HTERT RPE-1 (cell line): ENCODE data around the gene MSH2.

ENCODE experiments used
- in situ Hi-C: fragments of 300-500 bp; cut with MboI; formaldehyde crosslinking; loops from 4 replicates; pipeline ENCODE4 v1.14.3; 2020; ENCODE audit warnings: low sequenced_read_pairs

MSH2 gene

DNA sequence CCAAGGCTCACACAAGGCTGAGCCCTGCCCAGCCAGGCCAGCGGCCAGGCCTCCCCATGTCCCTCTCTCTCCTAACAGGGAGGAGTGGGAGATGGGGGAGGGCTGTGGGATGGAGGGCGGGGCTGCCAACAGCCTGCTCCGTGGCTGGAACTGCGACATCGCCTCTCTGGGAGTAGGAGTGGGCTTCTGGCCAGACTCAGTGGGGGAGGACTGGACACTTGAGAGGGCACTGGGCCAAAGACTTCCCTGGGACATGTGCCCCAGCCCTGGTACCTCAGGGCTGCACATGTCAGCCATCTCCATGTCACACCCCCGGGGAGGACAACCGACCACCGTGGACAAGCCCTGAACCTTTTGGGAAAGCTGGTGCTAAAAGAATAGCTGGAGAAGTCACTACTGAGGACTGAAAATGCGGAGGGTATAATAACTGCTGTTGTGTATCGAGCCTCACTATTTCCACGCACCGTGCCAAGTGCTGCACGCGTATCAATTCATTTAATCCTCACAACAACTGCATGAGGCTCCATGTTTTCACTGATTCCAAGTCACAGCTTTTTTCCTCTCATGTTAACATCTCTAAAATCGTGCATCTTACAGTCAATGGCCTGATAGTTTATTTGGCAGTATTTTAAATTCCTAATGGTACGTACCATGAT, 127.3 kb downstream of the MSH2 start:
- in situ Hi-C loops, result no loop called here

- in situ Hi-C loops, result no loop called here
Observed at GRCh38 chr2:47531378-47532042, 128.6 kb downstream of the MSH2 start.
